SKM-1 (cell line): Measurements from ENCODE around the gene PDIA6.
A peak's percentile ranks its signal among the peaks of the same experiment; 100 is the strongest.
"Not testable (repeated sequence)": the region's sequence is repeated elsewhere in the genome, so short reads cannot be mapped to it uniquely, and the experiment has no call there.

Experiments
- DNase-seq: peaks from one replicate; lab custom pipeline; 2025; ENCODE audit not compliant: unreplicated experiment; lab: John Stamatoyannopoulos, UW

The PDIA6 gene

DNA sequence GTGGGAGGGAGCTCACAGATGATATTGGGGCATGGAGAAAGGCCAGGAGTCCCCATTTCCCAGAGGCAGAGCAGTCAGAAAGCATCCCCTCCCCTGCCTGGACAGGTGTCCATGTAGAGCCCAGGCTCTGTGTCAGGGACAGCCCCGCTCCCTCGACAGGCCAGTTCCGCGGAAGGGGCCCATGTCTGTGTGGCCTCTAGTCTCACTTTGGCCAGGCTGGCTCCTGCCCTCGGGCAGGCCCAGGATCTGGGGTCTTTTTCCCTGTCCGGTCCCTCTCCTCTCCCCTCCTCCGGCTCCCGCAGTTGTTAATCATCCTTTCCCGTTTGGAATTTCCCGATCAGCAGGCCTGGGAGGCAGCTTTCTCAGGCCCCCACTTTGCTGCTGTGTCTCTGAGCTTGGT lies 20.4 kb upstream of the PDIA6 start:
- DNase-seq, result no peak

DNA sequence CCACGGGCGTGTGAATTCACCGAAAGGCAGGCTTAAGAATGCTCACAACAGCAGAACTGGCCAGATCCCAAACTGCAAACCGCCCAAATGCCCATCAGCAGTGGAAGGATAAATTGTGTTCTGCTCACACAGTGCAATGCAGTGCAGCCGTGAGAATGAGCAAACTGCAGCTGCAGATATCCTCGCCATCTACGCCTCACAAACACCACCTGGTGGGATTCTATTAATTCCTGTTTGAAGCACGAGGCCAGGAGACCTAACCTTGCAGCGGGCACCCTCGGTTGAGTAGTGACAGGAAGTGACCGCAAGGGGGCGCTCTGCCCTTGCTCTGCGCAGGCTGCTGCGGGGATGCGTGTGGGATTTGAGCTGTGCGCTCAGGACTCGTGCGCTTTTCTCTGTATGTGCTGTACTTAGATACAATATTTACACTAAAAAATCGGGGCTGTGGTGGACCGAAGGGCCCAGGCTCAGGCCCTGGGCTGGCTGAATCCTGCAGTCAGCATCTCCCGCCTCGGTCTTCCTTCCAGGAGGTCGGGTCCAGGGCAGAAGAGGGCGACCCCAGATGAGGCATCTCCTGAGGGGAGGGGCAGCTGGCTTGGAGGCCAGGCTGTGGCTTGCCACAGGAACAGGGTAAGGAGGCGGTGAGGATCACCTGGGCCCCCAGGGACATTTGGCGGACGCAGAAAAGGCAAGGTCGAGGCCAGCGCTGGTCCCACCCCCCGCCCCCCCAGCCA lies 19.8 kb upstream of the PDIA6 start:
- DNase-seq, result peak; percentile 27

DNA sequence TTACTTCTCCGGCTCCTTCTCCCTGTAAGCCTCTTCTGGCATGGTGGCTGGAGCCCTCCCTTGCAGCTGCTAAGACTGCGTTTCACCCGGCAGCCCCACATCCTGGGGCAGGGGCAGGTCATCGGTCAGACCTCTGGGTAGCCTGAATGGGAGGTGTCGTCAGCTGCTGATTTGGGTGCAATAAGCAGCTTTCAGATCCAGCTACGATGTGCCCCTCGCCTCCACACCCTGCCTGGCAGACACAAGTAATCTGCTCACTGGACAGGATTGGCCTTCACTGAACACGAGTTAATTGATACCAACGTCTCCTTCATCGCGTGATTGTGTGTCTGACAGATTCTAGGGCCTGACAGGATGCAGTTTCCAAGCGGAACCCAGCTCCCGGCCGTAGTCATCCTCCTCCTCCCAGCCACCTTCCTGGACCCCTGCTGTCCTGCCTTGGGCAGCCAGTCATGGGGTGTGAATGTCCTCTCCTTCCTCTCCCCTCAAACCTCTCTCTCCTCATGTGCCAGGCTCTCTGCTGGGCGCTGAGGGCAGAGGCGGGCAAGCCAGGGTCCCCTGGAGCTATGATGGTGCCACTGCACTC lies 18.9 kb upstream of the PDIA6 start:
- no peak for DNase-seq

DNA sequence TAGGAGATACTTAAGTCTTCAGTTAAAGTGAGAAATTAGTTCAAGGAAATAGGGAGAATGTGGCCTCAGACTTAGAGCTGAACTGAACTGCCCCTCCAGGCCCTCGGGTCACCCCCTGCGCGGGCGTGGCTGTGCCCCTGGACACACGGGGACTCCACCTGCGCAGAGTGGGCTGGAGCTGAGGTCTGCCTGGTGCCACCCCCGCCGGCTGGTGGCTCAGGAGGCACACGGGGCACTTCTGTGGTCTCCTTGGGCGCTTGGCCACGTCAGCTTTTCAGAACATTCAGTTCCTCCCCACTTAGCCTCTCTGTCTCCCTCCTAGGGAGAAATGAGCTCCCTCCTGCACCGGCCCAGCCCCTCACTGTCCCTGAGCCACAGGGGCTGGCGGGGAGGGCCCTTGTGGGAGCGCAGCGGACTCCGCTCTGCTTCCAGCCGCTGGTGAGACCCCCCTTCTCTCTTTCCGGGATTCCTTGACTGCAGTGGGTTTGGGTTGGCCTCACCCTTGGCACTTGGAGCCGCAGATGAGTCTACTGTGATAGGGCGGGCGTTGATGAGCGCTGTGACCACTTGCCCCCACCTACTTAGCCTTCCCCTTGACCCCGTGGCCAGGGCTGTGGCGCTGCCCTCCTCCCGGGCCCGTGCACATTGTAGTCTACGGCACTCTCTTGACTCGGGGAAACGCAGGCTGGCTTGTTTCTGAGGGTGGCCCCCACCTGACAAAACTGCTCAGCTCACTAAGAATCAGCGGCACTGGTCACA lies 18.2 kb upstream of the PDIA6 start:
- no peak for DNase-seq

DNA sequence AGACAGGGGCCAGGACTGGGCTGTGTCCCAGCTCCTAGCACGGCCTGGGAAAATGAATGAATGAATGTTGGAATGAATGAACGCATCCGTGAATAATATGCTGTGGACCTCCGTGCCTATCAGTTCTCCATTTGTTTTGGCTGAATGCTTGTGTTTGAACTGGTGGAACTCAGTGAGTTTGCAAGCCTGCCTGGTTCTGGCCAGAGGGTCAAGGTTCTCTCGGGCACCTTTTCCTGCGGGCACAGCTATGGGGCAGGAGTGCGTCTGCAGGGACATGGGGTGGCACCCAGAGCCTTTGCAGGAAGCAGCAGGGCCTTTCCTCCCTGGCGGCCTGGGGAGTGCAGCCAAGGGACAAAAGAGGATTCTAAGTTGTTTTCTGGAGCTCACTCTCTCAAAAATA lies 17.6 kb upstream of the PDIA6 start:
- DNase-seq, result no peak

DNA sequence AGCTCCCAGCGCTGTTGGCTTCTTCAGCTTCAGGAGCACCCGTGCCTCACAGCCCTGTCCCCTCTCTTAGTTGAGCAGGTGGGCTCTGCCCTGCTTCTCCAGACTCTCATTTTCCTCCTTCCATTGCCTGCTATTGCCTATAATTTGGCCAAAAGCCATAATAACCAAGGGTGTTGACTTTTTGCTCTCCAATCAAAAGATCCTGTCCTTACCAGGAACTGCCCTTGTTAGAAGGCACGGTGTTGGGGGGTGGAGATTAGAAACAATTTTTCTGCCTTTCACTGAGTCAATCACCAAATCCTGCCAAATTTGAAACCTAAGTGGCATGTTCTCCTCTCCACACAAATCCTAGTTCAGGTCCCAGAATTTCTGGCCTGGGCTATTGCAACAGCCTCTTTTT lies 16.7 kb upstream of the PDIA6 start:
- no peak for DNase-seq

DNA sequence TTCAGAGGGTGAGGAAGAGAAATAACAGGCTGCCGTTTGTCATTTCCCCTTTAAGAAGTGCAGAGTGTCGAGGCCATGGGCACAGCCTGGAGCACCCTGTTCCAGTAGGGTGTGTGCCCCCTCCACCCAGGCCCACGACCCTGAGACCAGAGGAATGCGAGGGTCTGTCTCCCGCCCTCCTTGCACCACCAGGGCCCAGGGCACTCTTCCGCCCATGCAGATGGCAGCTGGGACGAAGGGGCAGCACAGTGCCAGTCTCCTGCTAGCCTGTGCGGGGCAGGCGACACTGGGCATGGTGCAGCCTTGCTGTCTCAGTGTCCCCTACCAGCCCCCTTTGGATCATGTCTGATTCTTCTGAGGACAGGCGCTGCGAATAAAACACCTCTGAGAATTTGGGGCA lies 15.8 kb upstream of the PDIA6 start:
- DNase-seq, result no peak

DNA sequence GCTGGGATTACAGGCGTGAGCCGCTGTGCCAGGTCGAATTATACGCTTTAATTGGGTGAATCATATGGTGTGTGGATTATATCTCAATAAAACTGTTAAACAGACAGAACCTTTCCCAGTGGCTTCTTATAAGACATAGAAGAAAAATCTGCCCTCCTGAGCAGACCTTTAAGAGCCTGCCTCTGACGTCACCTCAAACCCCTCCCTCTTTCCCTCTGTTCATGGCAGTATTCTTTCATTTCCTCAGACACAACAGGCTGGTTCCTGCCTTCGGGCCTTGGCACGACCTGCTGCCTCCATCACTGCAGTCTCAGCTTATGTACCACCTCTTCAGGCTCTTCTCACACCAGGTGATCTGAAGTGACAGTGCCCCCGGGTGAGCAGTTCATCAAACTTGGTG lies 14.0 kb upstream of the PDIA6 start:
- no peak for DNase-seq

DNA sequence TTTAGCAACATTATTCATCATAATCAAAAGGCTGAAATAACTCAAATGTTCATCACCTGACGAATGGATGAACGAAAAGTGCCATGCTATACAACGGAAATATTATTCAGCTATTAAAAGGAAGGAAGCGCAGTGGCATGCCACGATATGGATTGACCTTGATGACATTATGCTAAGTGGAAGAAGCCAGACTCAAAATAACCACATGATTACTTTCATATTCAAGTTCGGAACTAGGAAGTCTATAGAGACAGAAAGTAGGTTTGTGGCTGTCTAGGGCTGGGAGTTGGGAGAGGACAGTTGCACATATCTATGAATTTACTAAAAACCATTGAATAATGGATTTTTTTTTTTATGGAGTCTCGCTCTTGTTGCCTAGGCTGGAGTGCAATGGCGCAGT lies 13.4 kb upstream of the PDIA6 start:
- no peak for DNase-seq

DNA sequence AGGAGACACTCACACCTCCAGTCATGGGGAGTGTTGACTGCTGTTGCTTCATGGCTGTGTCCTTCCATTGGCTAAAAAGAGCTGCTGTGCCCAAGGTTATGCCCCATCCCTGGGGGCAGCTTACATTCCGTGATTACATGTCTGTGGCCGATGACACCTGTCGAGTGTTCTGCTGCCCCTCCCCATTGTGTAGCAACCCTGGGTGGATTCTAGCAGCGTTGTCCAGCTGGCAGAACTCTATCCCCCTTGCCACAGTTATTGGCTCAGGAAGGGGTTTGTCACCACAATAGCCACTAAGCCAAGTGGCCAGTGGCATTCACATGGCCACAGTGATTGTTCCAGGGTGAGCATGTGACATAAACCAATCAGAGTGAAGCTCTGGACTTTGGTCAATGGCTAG lies 11.6 kb upstream of the PDIA6 start:
- DNase-seq, result no peak

DNA sequence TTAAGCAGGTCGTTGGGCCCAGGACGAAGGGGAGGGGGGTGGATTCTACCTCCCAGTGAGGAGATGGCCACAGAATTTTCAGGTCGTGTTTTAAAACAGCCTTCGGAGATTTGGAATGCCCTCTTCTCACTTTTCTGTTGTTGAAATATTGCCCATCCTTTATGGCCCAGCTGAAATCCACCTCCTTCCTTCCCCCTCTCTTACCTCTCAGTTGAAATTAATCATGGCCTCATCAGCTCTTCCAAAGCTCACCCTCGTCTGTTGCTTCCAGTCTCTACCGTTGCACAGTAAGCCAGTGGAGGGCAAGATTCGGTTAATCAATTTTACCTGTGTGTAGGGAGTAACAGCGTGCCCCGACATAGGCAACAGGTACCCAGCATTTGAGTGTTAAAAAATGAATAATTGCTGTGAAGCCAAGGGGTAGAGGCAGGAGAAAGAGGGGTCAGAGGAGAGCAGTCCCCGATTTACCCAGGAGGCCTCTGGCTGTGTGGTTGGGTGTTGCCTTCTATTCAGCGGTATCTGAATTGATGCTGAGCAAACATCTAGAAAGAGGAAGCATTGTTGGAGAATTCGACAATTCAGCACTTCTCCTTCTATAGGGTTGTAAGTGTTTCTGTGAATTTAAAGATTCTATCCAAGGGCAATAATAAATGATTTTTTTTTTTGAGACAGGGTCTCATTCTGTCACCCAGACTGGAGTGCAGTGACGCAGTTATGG lies 8.6 kb upstream of the PDIA6 start:
- DNase-seq, result peak; percentile 15

DNA sequence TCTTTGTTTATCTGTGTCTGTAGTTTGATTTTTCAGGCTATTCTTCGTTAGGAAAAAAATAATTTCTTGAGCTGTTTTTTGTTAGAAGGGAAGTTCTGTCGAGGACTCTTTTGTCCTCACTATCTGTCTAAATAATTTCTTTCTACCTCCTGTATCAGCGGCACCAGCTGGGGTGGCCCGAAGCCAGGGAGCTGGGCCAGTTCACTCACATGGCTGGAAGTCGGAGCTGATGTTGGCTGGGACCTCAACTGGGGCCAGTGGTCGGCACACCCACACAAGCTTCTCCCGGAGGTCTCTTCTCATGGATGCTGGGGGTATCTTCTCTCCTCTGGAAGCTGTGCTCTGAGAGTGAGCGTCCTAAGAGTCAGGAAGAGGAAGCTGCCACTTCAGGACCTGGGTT lies 8.0 kb upstream of the PDIA6 start:
- no peak for DNase-seq

DNA sequence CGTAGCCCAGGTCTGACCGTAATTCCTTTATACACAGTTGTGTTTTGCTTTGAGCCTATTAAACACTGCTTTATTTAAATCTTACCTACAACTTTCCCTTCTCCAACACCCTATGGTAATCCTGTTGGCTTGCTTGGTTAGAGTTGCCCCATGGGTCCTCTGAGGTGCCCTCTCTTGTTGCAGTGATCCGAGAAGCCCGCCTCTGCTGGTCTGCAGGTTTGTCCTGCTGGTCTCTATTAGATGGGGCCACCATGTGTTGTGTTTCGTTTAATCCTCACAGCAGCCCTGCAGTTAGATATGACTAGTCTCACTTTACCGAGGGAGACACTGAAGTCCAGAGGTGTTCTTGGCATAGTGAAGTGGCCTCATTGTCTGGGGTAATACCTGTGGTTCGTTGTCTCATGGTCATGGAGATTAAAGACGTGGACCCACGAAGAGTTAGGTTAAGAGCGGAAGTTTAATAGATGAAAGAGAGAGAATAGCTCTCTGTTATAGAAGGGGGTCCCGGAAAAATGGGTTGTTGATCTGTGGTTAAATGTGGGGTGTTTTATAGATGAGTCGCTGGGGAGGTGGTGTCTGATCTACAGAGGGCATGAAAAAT lies 7.2 kb upstream of the PDIA6 start:
- no peak for DNase-seq

DNA sequence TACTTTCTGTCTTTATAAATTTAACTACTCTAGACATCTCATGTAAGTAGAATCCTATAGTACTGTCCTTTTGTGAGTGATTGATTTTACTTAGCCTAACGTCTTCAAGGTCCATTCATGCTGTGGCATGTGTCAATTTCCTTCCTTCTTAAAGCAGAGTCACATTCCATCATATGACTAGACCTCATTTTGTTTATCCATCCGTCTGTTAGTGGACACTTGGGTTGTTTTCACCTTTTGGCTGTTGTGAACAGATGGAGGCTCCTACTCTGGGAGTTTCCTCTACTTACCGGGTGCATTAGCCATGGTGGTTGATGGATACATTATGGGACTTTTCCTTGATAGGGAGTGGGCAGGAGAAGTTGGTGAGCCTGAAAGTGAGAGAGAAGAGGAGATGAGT lies 6.4 kb upstream of the PDIA6 start:
- DNase-seq, result no peak

DNA sequence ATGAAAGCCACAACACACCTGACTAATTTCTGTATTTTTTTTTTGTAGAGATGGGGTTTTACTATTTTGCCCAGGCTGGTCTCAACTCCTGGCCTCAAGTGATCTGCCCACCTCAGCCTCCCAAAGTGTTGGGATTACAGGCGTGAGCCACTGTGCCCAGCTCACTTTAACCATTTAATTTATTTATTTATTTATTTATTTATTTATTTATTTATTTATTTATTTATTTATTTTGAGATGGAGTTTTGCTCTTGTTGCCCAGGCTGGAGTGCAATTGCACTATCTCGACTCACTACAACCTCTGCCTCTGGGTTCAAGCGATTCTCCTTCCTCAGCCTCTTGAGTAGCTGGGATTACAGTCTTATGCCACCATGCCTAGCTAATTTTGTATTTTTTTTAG lies 5.7 kb upstream of the PDIA6 start:
- DNase-seq, result not testable (repeated sequence)

DNA sequence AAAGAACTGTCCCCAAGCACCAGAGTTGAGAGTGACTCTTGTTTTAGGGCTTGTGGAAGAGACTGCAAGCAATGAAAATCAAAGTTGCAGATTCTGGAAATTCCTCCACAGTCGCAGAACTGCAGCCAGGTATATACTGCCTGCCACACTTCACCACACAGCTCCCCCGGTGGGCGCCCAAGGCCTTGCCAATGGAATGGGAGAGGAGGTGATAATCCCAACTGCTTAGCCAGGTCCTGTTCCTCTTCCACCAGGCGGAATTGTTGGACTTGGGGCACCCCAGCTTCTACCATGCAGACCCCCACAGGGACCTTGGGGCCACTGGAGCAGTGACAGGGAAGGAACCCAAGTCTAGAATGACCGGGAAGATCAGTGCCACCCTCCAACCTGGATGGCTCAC lies 4.8 kb upstream of the PDIA6 start:
- no peak for DNase-seq

DNA sequence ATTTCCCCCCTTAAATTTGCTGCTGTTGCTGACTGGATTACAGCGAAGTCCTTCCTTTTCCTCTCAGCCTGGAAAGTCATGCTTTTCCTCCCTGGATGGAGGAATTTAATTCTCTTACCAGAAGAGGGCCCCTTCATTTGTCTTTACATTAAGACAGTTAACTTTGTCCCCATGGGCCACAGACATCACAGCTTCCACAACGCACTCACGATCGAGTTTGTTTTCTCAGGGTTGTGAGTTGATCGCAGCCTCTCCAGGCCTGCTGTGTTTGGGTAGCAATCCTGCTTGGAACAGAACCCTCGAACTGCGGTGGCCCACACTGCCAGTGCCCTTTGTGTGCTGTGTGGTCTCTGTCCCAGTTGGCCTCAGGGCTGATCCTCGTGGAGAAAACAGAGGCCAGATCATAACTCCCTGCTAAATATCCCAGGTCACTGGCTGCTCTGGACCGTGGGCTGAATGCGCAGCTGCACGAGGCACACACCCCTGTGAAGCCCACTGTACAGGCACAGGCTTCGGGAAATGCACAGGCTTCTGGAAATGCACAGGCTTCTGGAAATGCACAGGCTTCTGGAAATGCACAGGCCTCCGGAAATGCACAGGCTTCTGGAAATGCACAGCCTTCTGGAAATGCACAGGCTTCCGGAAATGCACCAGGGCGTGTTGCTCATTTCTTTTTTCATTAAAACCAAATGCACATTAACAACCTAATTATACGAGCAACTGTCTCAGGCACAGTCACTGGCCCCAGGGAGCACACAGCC lies 2.2 kb upstream of the PDIA6 start:
- DNase-seq, result no peak

DNA sequence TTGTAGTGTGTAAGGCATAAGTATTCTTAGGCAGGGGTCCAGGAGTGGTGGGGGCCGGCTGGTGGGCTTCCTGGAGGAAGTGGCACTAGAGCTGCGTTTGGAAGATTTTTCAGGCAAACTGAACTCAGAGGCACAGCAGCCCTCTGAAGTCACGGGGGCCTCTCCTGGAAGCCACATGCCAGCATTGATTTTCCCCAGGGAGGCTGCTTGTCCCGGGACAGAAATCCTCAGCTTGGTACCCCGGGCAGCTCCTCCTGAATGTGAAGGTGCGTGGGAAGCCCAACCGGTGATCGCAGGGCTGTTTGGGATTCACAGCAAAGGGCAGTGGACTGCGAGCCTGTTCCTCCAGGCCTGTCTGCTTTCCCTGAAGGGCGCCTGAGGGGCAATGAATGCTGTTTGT lies 1.6 kb upstream of the PDIA6 start:
- no peak for DNase-seq

DNA sequence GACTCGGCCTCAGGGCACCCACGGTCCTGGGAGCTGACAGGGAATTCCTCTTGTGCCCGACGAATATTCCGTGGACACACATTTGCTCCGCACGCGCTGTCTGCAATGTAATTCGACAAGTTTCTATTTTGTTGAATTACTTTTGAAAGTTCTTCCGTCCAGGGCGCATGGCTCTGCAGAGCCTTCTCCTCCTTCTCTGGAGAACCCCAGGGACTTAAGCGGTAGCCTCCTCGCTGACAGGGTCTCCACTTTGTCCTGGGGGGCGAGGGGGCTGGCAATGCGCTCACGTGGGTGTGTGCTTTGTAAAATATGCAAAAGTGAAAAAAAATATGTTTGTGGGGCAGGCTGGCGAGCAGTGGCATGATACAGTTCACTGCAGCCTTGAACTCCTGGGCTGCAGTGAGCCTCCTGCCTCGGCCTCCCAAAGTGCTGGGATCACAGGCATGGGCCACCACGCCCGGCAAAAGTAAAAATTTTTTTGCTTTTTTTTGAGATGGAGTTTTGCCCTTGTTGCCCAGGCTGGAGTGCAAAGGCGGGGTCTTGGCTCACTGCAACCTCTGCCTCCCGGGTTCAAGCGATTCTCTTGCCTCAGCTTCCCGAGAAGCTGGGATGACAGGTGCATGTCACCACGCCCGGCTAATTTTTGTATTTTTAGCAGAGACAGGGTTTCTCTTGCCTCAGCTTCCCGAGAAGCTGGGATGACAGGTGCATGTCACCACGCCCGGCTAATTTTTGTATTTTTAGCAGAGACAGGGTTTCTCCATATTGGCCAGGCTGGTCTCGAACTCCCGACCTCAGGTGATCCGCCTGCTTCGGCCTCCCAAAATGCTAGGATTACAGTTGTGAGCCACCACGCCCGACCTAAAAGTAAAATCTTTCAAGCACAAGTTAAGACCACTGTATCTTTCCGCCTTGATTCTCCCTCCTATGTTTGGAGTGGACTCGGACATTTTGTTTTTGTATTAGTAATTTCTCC lies 866 bp upstream of the PDIA6 start:
- not testable (repeated sequence) for DNase-seq
